ENCODE measurements around the gene LRWD1. TPM values are rescaled to one million over a fixed set of nuclear protein-coding genes. Genes with fewer than 3 reads are reported as not detected.

LRWD1 gene
- total and polyA plus RNA-seq, 2 of the 13 experiments (the other 11 are each of a cell fraction or from before 2014, with no cell fraction given), result 8.5 to 16.3 TPM

GRCh38 chr7:102472126-102473041 is 7.6 kb downstream of the LRWD1 start:
- H4K20me1 ChIP-seq (ENCODE audit: insufficient read depth, low read length), result no peaks in the 10 kb centered on the region
- ATAC-seq, result no peak
- no peaks in the 10 kb centered on the region for H3K9me3 ChIP-seq (ENCODE audit: low read length)
- POLR2A ChIA-PET, result no interaction called here
- CTCF ChIA-PET (ENCODE audit: low intra/inter-chr PET ratio, low total read pairs), result no interaction called here
- no peak for FAIRE-seq
- no peak overlapping the region for H3K27ac ChIP-seq (ENCODE audit: extremely low read length, insufficient read depth, low read length)
- H3K4me3 ChIP-seq (replicated peaks in 1 of 3; ENCODE audit: insufficient read depth in 1 of 3, low read depth in 2 of 3, low read length in 3 of 3), result no peak overlapping the region
- intact Hi-C loops (cut with micrococcal nuclease; ENCODE audit: unreplicated experiment), result no loop called here
- peaks cover 8% of the 10 kb centered on the region; the same call in 1 of the 2 replicates for H3K4me1 ChIP-seq (ENCODE audit: insufficient read depth, low read length)
- in situ Hi-C loops (cut with HindIII; ENCODE audit: extremely low pct_ligation_motif_present, low pct_unique_long_range_greater_than_20kb), result no loop called here
- no peak overlapping the region for H3K9ac ChIP-seq (ENCODE audit: insufficient read depth, low read depth, low read length)
- no peaks in the 10 kb centered on the region for H3K79me2 ChIP-seq (ENCODE audit: insufficient read depth, low read length)
- BruUV-seq (replicated peaks), result no TSS peak
- TF ChIP-seq NONO (IDR thresholded peaks at IDR 0.05) (no peak), NONO (CRISPR knock-in tag; conservative IDR thresholded peaks at IDR 0.05) (peak; percentile 30; the same call in 1 of the 2 replicates), TBX3 (IDR thresholded peaks at IDR 0.05; ENCODE audit: borderline replicate concordance) (no peak), PHB2 (IDR thresholded peaks at IDR 0.05; ENCODE audit: partially characterized antibody) (no peak), POLR2G (IDR thresholded peaks at IDR 0.05; ENCODE audit: low read depth, low read length) (peak; percentile 30; the same call in 1 of the 2 replicates), AGO2 (optimal IDR thresholded peaks at IDR 0.05; ENCODE audit: low read depth, low read length) (peak; percentile 77), RBFOX2 (IDR thresholded peaks at IDR 0.05; ENCODE audit: low read depth, low read length) (peak; percentile 41; the same call in 1 of the 2 replicates), RBAK (CRISPR knock-in tag; IDR thresholded peaks at IDR 0.05) (no peak), ZNF446 (CRISPR knock-in tag; IDR thresholded peaks at IDR 0.05) (no peak), ZNF563 (CRISPR knock-in tag; IDR thresholded peaks at IDR 0.05) (no peak), ZNF274 (CRISPR knock-in tag; IDR thresholded peaks at IDR 0.05) (no peak), NFKB2 (CRISPR knock-in tag; IDR thresholded peaks at IDR 0.05; ENCODE audit: borderline replicate concordance) (no peak), ZNF143 (CRISPR knock-in tag; IDR thresholded peaks at IDR 0.05) (no peak), JUNB (CRISPR knock-in tag; IDR thresholded peaks at IDR 0.05; ENCODE audit: borderline replicate concordance) (no peak), SPEN (CRISPR knock-in tag; IDR thresholded peaks at IDR 0.05; ENCODE audit: low read depth) (no peak), AHR (CRISPR knock-in tag; IDR thresholded peaks at IDR 0.05) (no peak)
- TF ChIP-seq, protein P1, sequence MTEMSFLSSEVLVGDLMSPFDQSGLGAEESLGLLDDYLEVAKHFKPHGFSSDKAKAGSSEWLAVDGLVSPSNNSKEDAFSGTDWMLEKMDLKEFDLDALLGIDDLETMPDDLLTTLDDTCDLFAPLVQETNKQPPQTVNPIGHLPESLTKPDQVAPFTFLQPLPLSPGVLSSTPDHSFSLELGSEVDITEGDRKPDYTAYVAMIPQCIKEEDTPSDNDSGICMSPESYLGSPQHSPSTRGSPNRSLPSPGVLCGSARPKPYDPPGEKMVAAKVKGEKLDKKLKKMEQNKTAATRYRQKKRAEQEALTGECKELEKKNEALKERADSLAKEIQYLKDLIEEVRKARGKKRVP (CRISPR knock-in tag; IDR thresholded peaks at IDR 0.05), result no peak
- TF ChIP-seq, protein P2, sequence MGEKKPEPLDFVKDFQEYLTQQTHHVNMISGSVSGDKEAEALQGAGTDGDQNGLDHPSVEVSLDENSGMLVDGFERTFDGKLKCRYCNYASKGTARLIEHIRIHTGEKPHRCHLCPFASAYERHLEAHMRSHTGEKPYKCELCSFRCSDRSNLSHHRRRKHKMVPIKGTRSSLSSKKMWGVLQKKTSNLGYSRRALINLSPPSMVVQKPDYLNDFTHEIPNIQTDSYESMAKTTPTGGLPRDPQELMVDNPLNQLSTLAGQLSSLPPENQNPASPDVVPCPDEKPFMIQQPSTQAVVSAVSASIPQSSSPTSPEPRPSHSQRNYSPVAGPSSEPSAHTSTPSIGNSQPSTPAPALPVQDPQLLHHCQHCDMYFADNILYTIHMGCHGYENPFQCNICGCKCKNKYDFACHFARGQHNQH (CRISPR knock-in tag; IDR thresholded peaks at IDR 0.05), result no peak
- TF ChIP-seq, protein P3, sequence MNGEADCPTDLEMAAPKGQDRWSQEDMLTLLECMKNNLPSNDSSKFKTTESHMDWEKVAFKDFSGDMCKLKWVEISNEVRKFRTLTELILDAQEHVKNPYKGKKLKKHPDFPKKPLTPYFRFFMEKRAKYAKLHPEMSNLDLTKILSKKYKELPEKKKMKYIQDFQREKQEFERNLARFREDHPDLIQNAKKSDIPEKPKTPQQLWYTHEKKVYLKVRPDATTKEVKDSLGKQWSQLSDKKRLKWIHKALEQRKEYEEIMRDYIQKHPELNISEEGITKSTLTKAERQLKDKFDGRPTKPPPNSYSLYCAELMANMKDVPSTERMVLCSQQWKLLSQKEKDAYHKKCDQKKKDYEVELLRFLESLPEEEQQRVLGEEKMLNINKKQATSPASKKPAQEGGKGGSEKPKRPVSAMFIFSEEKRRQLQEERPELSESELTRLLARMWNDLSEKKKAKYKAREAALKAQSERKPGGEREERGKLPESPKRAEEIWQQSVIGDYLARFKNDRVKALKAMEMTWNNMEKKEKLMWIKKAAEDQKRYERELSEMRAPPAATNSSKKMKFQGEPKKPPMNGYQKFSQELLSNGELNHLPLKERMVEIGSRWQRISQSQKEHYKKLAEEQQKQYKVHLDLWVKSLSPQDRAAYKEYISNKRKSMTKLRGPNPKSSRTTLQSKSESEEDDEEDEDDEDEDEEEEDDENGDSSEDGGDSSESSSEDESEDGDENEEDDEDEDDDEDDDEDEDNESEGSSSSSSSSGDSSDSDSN (CRISPR knock-in tag; IDR thresholded peaks at IDR 0.05), result no peak
- no peaks in the 10 kb centered on the region for H3K27me3 ChIP-seq (ENCODE audit: control insufficient read depth in 1 of 2, insufficient read depth in 2 of 2, low read length in 2 of 2)
- no peak overlapping the region for H2AFZ ChIP-seq (ENCODE audit: low read length)
- H3K4me2 ChIP-seq (ENCODE audit: low read depth, low read length), result no peak overlapping the region
- DNase-seq (ENCODE audit: low spot score), result no peak
- WGBS (ENCODE audit: low lambda C conversion rate), result 96% methylated on average over 21 of the region's 31 CpGs
- H3K36me3 ChIP-seq (replicated peaks in 1 of 2; ENCODE audit: control insufficient read depth in 1 of 2, insufficient read depth in 2 of 2, low read length in 2 of 2), result peaks cover 5 to 7% of the 10 kb centered on the region in 2 experiments; a peak in 2 of 5 replicates
